Activated CD8-positive, alpha-beta memory T cell treated with anti-CD3 and anti-CD28 coated beads for 36 hours (primary cell): Measurements from ENCODE around the gene ROR1. TPM values are rescaled to one million over a fixed set of nuclear protein-coding genes. Genes with fewer than 3 reads are reported as not detected.

ENCODE experiments used
- CTCF ChIA-PET: fragments of 350-600 bp; sonication (Branson Sonifier 250); formaldehyde crosslinking; loops from one replicate; lab custom pipeline; 2021; ENCODE audit warnings: antibody characterized with exemption; lab: Charles Lee
- POLR2A ChIA-PET: fragments of 350-600 bp; sonication (Branson Sonifier 250); formaldehyde crosslinking; loops from one replicate; lab custom pipeline; 2021; ENCODE audit warnings: antibody characterized with exemption; lab: Charles Lee
- total RNA-seq, 2 experiments: library from RNA; stranded (reverse); gene quantifications; one replicate each; pipeline ENCODE4 v1.2.3, GENCODE V29; 2021

Gene ROR1
- not detected for total RNA-seq

- CTCF ChIA-PET, result no interaction called here
- POLR2A ChIA-PET, result no interaction called here
Measured at GRCh38 chr1:63773815-63774616, at the start of gene ROR1. ROR1 (plus strand) TSS chr1:63774017.

- CTCF ChIA-PET, result no interaction called here
- POLR2A ChIA-PET, result no interaction called here
Measured at GRCh38 chr1:63724375-63724899, 49.4 kb upstream of the ROR1 start.

GRCh38 chr1:63728611-63729226, 45.1 kb upstream of the ROR1 start:
- POLR2A ChIA-PET, result no interaction called here
- CTCF ChIA-PET, result no interaction called here

GRCh38 chr1:63729227-63729620, 44.6 kb upstream of the ROR1 start:
- POLR2A ChIA-PET, result no interaction called here
- CTCF ChIA-PET, result no interaction called here

- ChIA-PET CTCF (no interaction called here), POLR2A (no interaction called here)
Measured at GRCh38 chr1:63730211-63730610, 43.6 kb upstream of the ROR1 start.

GRCh38 chr1:63731117-63732043, 42.4 kb upstream of the ROR1 start:
- ChIA-PET POLR2A (no interaction called here), CTCF (no interaction called here)

GRCh38 chr1:63732666-63733065, 41.2 kb upstream of the ROR1 start:
- ChIA-PET POLR2A (no interaction called here), CTCF (no interaction called here)

GRCh38 chr1:63738772-63739171, 35.0 kb upstream of the ROR1 start:
- ChIA-PET POLR2A (no interaction called here), CTCF (interaction anchor here (0.6 kb wide), 1 partner anchor 329 kb away, joined by 6 read pairs; no protein-coding TSS in a partner anchor)

- ChIA-PET CTCF (interaction anchor here (0.6 kb wide), 1 partner anchor 328 kb away, joined by 6 read pairs; no protein-coding TSS in a partner anchor), POLR2A (no interaction called here)
Measured at GRCh38 chr1:63739452-63739851, 34.4 kb upstream of the ROR1 start.

- CTCF ChIA-PET, result no interaction called here
- POLR2A ChIA-PET, result no interaction called here
Measured at GRCh38 chr1:63740432-63740831, 33.4 kb upstream of the ROR1 start.

- ChIA-PET POLR2A (no interaction called here), CTCF (no interaction called here)
Measured at GRCh38 chr1:63742526-63742925, 31.3 kb upstream of the ROR1 start.

GRCh38 chr1:63743781-63744180, 30.0 kb upstream of the ROR1 start:
- ChIA-PET POLR2A (no interaction called here), CTCF (no interaction called here)

- ChIA-PET CTCF (no interaction called here), POLR2A (no interaction called here)
Measured at GRCh38 chr1:63746129-63746864, 27.5 kb upstream of the ROR1 start.

GRCh38 chr1:63747445-63747844, 26.4 kb upstream of the ROR1 start:
- POLR2A ChIA-PET, result no interaction called here

GRCh38 chr1:63748046-63748580, 25.7 kb upstream of the ROR1 start:
- POLR2A ChIA-PET, result no interaction called here

More at GRCh38 chr1:63747445-63747844, 26.4 kb upstream of the ROR1 start:
- CTCF ChIA-PET, result no interaction called here

GRCh38 chr1:63748641-63749040, 25.2 kb upstream of the ROR1 start:
- ChIA-PET CTCF (no interaction called here), POLR2A (no interaction called here)

More at GRCh38 chr1:63748046-63748580, 25.7 kb upstream of the ROR1 start:
- CTCF ChIA-PET, result no interaction called here

- POLR2A ChIA-PET, result no interaction called here
- CTCF ChIA-PET, result no interaction called here
Measured at GRCh38 chr1:63750721-63751120, 23.1 kb upstream of the ROR1 start.

- ChIA-PET CTCF (no interaction called here), POLR2A (no interaction called here)
Measured at GRCh38 chr1:63752176-63752575, 21.6 kb upstream of the ROR1 start.

- ChIA-PET CTCF (no interaction called here), POLR2A (no interaction called here)
Measured at GRCh38 chr1:63753591-63753990, 20.2 kb upstream of the ROR1 start.
